Activated T-helper 1 cell treated with Interleukin-2 at 50 U/mL for 16 hours (primary cell): ENCODE results near the gene CLEC18C.
"Not testable (repeated sequence)": the region's sequence is repeated elsewhere in the genome, so short reads cannot be mapped to it uniquely, and the experiment has no call there.

ENCODE experiments used
- DNase-seq: peaks from one replicate; pipeline ENCODE4 v3.0.0-alpha.2; 2020; ENCODE audit warnings: low read depth

CLEC18C gene

DNA sequence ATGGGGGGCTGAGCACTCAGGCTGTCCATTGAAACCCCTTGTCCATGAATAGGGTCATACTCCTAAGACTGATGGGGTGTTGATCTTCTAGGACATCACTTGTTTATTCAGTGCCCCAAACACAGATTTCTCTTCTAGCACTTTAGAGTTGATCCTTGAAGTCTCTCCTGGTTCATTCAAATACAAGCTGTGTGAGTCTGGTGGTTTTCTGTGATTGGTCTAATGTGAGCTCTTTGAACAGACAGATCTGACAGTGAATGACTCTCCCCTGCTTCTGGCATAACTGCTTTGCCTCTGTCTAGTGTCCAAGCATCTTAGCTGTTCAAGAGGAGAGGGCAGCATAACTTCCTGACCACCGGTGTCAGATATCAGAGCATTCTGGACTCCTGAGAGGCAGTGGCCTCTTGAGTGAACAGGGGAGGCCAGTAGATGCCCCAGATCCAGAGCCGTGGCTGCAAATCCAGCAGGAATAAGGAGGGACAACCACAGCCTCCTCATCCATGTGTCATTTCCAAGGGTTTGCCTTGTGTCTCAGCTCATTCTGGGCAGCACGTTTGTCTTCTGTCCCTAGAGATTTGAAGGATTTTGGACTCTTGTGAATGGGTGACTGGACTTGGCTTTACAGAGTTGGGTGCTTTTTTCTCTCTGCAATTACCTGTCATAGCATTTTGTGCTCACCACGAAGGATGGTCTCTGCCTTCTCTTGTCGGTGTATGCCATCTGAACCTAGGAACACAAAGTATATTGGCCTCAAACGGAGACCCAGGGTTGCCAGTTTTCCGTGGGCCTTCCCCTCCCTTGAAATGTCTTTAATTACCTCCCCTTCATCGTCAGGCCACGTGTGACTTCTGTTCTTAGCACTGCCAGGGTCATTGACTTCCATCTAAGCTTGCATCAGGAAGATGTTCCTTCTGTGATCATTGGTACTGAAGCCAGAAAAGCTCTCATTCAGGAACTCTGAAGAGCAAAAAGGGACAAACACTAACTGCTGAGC is 13.9 kb upstream of the CLEC18C start:
- no peak for DNase-seq

DNA sequence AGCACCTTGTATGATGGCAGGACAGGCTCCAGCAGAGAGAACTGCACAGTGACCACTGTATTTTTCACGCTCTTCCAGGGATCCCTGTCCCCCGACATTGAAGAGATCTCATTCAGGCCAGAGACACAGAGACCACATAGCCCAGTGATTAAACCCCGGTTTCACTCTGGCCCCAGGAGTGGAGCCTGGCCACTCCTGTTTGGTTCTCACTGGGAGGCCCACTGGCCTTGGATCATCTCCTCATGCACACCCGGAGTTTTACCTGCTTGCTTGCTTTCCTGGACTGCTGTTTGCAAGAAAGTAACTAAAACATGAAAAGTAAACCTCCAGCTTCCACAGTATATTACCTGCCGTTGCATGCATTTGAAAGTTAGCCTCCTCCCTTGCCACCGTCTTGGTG is 13.2 kb upstream of the CLEC18C start:
- no peak for DNase-seq

DNA sequence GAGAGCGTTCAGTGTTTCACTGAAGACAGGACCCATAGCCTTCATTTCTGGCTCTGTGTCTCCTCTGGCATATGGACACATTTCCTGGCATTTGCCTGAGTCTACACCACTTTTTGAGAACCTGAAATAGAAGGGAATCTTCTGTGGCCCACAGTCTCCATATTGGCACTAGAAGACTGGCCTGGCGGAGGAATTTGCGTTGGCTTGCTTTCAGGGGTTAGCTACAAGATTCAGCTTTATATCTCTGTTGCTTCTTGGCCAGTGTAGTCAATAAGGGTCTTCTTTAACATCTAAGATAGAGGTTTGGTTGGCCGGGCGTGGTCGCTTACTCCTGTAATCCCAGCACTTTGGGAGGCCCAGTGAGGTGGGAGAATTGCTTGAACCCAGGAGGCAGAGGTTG is 12.8 kb upstream of the CLEC18C start:
- DNase-seq: no peak

DNA sequence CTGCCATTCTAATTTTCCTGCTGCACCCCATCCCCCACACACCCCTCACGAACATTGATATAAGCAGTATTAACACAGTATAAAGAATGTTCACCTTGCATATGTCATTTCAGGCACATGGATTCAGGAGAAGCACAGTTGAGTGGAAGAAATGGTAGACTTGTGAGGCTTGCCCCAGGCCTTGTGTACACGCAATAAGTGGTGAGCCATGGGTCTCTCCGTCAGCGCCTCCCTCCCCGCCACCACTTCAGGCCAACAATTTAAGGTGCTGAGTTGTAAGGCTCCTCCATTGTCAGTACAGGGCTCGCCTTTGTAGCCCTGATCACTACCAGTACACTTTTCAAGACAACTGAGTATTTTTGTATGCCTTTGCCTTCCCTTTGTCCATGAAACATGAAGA is 12.2 kb upstream of the CLEC18C start:
- no peak for DNase-seq

DNA sequence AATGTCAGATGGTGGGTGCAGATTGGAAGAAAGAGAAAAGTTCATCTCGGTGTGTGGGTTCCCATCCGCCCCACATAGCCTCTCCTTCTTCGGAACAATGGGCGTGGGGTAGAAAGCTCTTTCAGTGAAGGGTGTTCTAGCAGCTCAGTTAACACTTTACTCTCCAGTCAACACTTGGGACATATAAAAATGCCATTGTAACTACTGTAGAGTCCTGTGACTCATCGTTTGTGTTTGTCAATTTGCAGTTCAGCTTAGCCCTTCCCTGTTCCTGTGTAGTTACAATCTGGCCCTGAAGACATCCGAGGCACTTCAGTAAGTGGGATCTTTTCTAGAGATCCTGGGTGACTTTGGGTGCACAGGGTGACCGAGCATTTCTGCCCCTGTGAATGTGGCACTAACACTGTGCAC is 11.5 kb upstream of the CLEC18C start:
- no peak for DNase-seq

DNA sequence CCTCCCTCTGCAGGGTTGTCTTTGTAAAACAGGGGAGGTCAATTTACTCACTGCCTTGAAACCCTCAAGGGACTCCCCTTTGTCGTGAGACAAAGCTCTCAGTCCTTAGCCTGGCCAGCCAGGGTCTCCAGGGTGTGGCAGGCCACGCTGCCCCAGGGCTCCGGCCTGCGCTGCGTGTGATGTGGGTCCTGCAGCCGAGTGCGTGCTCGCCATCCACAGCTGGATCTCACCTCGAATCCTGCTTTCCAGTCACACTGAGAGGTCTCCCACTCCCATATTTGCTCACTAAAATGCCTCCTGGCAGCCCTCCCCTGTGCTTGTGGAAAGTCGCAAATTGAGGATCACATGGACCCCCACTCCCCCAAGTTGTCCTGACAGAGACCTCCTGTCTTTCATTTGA is 10.0 kb upstream of the CLEC18C start:
- no peak for DNase-seq

DNA sequence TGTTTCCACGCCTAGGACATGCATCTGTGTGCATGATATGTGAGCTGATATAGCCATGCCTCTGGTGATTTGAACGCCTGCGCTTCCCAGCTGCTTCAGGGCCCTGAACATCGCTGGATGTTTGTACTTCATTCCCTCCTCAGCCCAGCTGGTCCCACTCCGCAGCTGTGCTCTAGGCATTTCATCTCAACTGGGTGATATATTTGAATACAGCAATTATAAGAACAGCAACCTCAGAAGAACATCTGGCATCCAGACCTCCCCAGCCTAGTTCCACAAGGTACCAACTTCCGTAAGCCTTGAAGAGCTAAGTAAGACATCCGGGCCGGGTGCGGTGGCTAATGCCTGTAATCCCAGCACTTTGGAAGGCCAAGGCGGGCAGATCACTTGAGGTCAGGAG is 6.9 kb upstream of the CLEC18C start:
- DNase-seq: not testable (repeated sequence)

DNA sequence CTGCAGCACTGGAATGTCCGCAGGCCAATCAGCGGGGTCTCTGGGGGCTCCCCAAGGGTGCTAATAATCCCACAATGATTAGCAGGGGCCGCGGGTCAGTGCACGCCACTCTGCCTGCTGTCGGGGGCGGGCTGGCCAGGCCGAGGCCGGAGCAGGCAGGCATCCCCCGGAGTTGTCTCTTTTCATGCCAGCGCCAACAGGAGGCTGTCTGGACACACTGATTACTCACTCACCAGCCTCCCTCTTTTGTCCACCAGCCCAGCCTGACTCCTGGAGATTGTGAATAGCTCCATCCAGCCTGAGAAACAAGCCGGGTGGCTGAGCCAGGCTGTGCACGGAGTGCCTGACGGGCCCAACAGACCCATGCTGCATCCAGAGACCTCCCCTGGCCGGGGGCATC is 329 bp downstream of the CLEC18C start:
- DNase-seq: not testable (repeated sequence)

DNA sequence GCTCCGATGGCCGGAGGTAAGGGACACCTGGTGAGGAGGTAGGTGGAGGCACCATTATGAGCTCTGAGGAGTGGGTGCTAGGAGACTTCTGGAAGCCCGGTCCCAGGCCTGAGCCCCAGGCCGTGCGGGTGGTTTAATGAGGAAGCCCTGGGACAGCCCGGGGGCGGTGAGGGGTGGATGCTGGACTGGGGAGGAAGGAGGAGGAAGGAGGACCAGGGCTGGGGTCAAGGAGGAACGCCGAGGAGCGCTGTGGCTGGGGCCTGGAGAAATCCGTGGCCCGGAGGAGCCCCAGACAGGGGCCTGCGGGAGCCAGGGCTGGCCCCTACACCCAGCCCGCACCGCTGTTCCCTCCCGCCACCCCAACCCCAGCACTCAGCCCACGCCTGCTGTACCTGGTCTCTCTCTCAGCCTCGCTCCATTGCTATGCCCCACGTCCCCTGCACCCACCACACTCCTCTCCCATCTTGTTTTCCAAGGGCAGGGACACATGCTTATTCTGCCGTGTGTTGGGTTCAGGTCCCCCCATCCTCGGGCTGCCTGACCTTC is 873 bp downstream of the CLEC18C start:
- not testable (repeated sequence) for DNase-seq

DNA sequence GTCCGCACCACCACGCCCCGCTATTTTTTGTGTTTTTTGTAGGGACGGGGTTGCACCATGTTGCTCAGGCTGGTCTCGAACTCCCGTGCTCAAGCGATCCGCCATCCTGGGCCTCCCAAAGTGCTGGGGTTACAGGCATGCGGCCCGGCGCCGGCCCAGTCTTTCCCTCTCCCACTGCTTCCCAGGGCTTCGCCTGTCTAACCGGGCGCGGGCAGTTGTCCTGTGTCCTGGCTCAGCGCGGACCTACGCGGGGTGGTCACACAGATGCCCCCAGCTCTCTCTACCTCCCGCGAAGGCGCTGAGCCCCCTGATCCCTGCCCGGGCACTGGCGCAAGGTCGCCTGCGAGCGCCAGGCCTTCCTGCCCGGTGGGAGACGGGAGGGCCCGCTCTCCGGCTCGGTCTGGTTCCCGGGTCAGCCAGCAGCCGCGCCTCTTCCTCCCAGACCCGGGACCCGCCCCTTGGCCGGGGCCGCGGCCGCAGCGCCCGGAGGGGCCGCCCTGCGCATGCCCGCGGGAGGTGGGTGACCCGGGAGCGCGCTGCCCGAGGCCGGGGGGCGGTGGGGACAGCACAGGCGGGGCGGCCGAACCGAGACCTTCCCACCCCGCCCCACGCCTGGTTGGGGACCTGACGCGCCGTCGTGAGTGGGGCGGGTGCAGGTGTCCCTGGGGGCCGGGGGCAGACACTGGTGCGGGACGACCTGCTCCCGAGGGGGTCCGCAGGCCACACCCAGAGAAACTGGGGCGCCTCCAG is 14.4 kb downstream of the CLEC18C start:
- DNase-seq: not testable (repeated sequence)

DNA sequence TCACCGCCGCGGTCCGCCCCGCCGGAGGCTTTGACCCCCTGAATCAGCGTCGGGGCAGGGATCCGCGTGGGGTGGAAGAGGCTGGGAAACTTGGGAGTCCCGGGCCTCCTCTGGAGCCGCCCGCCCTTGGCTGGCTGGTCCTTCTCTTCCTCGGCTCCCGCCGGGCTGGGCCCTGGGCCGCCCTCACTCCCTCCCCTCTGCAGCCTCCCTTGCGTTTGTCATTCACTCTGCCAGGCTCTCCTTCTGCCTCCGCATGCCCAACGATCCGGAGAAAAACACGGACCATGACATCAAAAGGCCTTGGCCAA is 15.0 kb downstream of the CLEC18C start:
- not testable (repeated sequence) for DNase-seq

DNA sequence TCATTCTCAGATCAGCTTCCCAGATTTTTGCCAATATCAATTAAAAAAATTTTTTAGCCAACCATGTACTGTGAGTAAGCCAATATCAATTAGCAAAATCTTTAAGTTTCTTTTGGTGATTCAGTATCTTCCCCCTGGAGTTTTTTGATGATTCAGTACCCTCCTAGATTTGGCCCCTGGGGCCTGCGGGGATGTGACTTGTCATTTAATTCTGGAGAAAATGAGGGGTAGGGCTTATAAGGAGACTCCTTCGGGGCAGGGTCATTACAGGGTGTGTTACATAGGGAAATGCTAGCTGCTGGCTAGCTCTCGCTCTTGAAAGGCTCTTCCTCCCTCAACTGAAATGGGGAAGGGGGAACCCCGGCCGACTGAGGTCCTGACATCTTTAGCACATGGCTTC is 17.0 kb downstream of the CLEC18C start:
- not testable (repeated sequence) for DNase-seq

DNA sequence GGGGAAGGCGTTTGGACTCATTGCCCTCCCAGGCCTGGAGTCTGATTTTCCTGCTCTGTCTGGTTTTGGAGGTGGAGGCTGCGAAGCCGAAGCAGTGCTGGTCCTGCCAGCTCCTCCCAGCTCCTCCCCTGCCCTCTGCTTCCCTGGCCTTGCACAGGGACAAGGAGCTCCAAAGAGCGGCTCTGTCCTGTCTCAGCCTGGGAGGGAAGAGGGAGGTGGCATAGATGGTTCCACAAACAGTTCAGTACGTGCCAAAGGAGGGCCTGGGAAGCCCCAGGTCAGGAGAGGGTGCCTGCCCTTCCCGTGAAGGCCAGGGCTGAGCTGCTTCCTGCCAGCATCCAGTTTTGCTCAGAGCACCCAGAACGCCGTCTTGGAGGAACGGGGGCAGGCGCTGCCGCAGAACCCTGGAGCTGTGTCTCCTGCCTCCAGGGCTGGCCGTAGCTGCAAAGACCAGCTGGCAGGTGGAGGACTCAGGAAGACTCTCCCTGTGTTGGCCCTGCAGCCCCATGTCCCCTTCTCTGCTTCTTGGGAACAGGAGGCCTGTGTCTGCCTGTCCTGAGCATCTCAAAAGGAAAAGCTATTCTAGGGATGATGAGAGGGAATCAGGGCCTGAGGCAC is 23.2 kb downstream of the CLEC18C start:
- not testable (repeated sequence) for DNase-seq

DNA sequence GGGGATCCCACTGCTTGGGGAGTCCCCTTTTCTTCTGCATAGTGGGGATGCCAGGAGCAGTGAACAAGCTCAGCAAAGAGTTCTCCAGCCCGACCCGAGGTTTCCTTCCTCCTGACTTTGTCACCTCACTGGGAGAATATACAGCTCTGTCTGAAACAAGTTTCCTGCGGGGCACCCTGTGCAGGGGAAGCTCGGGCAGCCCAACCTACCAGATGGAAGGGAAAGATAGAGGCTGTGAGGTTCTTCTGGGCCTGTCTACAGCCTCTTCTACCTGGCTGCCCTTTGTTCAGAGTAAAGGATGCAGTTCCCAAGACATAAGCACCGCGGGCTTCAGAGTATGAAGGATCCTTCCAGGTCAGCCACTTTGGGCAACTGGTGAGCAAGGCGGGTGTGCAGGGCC is 24.0 kb downstream of the CLEC18C start:
- DNase-seq: not testable (repeated sequence)

DNA sequence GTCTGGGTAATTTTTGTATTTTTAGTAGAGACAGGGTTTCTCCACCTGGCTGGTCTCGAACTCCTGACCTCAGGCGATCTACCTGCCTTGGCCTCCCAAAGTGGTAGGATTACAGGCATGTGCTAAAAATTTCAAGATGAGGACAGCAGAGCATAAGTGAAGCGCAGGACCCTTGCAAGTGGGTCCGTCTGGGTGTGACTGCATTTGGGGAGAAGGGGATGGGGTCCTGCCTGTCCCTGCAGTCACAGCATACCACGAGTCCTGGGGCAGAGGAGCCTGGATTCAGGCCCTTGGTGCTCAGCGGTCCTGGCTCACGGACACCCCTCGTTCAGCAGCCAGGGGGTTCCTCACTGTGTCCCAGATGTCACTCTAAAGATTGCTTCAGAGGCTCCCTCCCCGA is 24.6 kb downstream of the CLEC18C start:
- not testable (repeated sequence) for DNase-seq

DNA sequence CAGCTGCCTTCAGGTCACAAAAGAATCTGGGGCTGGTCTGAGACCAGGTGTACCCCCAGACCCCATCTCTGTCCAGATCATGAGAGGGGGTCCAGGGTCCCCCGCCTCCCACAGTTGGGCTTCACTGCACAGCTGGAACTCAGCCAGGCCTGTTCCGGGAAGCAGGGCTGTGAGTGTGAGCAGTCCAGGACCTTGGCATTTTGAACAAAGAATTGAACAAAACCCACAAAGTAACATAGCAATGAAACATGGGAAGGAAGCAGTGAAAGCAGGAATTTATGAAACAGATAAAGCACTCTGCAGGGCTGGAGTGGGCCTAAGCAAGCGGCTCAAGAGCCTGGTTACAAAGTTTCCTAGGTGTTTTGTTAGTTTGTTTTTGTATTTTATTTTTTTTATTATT is 25.1 kb downstream of the CLEC18C start:
- DNase-seq: not testable (repeated sequence)

DNA sequence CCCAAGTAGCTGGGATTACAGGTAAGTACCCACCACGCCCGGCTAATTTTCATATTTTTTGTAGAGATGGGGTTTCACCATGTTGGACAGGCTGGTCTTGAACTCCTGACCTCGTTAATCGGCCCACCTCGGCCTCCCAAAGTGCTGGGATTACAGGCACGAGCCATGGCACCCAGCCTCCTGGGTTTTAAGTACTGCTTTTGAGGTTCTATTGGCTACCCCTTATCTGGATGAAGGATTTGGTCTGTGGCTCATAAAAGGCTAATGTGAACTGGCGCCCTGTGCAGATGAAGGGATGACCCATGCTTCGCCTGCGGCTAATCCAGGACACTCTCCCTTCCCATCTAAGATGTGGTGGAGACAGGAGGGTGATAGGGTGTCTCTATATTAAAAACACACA is 25.6 kb downstream of the CLEC18C start:
- not testable (repeated sequence) for DNase-seq

DNA sequence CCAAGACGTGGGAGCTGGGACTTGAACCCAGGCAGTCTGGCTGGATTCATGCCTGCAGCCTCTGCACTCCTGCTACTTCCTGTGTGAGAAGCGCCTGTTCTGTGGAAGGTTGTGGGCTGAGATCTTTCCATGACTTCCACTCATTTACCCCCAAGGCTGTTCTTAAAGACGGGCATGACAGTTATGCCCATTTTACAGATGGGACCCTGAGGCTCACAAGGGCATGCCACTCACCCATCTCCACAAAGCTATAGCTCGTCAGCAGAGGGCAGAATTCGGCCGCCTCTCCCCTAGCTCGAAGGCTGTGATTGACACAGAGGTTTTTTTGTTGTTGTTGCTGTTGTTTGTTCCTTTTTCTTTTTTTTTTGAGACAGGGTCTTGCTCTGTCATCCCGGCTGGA is 26.5 kb downstream of the CLEC18C start:
- DNase-seq: not testable (repeated sequence)

DNA sequence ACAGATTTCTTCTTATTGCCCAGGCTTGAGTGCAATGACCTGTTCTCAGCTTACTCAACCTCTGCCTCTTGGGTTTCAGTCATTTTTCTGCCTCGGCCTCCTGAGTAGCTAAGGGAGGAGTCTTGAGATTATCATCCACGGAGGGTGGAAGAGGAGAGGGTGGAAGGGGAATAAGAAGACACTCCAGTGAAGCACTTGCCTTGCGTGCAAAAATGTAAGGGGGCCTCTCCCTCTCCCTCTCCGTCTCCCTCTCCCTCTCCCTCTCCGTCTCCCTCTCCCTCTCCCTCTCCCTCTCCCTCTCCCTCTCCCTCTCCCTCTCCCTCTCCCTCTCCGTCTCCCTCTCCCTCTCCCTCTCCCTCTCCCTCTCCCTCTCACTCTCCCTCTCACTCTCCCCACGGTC is 29.9 kb downstream of the CLEC18C start:
- not testable (repeated sequence) for DNase-seq

DNA sequence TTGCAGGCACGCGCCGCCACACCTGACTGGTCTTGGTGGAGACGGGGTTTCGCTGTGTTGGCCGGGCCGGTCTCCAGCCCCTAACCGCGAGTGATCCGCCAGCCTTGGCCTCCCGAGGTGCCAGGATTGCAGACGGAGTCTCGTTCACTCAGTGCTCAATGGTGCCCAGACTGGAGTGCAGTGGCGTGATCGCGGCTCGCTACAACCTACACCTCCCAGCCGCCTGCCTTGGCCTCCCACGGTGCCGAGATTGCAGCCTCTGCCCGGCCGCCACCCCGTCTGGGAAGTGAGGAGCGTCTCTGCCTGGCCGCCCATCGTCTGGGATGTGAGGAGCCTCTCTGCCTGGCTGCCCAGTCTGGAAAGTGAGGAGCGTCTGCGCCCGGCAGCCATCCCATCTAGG is 30.4 kb downstream of the CLEC18C start:
- DNase-seq: not testable (repeated sequence)

DNA sequence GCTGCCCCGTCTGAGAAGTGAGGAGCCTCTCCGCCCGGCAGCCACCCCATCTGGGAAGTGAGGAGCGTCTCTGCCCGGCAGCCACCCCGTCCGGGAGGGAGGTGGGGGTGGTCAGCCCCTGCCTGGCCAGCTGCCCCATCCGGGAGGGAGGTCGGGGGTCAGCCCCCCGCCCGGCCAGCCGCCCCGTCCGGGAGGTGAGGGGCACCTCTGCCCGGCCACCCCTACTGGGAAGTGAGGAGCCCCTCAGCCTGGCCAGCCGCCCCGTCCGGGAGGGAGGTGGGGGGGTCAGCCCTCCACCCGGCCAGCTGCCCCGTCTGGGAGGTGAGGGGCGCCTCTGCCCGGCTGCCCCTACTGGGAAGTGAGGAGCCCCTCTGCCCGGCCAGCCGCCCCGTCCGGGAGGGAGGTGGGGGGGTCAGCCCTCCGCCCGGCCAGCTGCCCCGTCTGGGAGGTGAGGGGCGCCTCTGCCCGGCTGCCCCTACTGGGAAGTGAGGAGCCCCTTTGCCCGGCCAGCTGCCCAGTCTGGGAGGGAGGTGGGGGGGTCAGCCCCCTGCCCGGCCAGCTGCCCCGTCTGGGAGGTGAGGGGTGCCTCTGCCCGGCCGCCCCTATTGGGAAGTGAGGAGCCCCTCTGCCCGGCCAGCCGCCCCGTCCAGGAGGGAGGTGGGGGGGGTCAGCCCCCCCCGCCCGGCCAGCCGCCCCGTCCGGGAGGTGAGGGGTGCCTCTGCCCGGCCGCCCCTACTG is 31.2 kb downstream of the CLEC18C start:
- DNase-seq: not testable (repeated sequence)

DNA sequence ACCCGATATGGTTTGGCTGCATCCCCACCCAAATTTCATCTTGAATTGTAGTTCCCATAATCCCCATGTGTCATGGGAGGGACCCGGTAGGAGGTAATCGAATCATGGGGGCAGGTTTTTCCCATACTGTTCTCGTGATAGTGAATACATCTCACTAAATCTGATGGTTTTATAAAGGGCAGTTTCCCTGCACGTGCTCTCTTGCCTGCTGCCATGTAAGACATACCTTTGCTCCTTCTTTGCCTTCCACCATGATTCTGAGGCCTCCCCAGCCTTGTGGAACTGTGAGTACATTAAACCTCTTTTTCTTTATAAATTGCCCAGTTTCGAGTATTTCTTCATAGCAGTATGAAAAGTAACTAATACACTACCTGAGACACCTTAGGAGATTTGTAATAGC is 32.8 kb downstream of the CLEC18C start:
- DNase-seq: not testable (repeated sequence)
